Measurements from ENCODE around the gene AHCYL1.

GRCh38 chr1:109942434-109942833 is 42.1 kb upstream of the AHCYL1 start:
- TF ChIP-seq CTCF (IDR thresholded peaks at IDR 0.05; ENCODE audit: insufficient read depth, low read length, poor library complexity, severe bottlenecking), result no peak
- TF ChIP-seq EZH2phosphoT487 (conservative IDR thresholded peaks at IDR 0.05; ENCODE audit: low read length), result no peak
